Neutrophil (primary cell): Measurements from ENCODE around the gene MCOLN1.

Experiments
- H3K27ac ChIP-seq: fragments of 200-600 bp; sonication (generic); 2 replicates; pipeline ENCODE4 v1.5.1; 2016; ENCODE audit warnings: mild to moderate bottlenecking, moderate library complexity
- H3K27me3 ChIP-seq: fragments of 200-600 bp; sonication (generic); 2 replicates; pipeline ENCODE4 v1.6.0; 2016; ENCODE audit warnings: mild to moderate bottlenecking
- H3K36me3 ChIP-seq: fragments of 200-600 bp; sonication (generic); 2 replicates; pipeline ENCODE4 v1.5.1; 2017
- H3K4me1 ChIP-seq, 2 experiments: fragments of 200-600 bp in 1 of 2; sonication (generic) in 1 of 2; 1 replicate in 1 of 2; 2 replicates in 1 of 2; pipeline versions ENCODE4 v1.5.1 to v1.6.1; 2013 to 2016; ENCODE audit warnings: low read depth in 1 of 2, low read length in 1 of 2, mild to moderate bottlenecking in 1 of 2, moderate library complexity in 1 of 2; ENCODE audit not compliant: control insufficient read depth in 1 of 2, insufficient read depth in 1 of 2
- H3K4me3 ChIP-seq, 2 experiments: fragments of 200-600 bp in 1 of 2; sonication (generic) in 1 of 2; 1 replicate in 1 of 2; 2 replicates in 1 of 2; pipeline ENCODE4 v1.5.1; 2013 to 2016; ENCODE audit warnings: low read depth in 1 of 2, low read length in 1 of 2, mild to moderate bottlenecking in 1 of 2, moderate library complexity in 1 of 2
- H3K9me3 ChIP-seq: fragments of 200-600 bp; sonication (generic); 2 replicates; pipeline ENCODE4 v1.5.1; 2016
- TF ChIP-seq, protein P1 (sequence below): fragments of 200-600 bp; sonication (generic); IDR thresholded peaks from 2 replicates; pipeline ENCODE4 v1.5.1; 2016; ENCODE audit warnings: antibody characterized with exemption

MCOLN1 gene

DNA sequence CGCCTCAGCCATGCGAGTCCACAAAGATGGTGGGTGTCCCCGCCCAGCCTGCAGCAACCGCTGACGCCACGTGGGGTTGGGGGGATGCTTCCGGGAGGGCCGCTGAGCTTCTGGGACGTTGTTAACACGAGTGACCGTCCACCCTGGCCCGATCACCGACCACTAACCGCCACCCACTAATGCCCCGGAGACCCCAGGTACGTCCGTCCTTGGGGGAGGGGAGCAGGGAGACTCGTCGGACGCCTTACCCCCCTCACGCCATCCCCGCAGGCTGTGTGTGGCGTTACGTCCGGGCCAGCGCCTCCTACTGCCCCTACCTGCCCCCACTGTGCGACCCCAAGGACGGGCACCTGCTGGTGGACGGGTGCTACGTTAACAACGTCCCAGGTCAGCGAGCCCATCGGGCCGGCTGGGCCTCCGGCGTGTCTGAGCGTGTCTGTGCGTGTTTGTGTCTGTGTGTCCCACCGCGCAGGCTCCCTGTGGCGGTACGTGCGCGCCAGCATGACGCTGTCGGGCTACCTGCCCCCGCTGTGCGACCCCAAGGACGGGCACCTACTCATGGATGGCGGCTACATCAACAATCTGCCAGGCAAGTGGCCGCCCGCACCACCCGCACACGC lies 34.4 kb downstream of the MCOLN1 start:
- Histone ChIP-seq H3K4me1 (no peaks in the 10 kb centered on the region), H3K9me3 (no peaks in the 10 kb centered on the region), H3K4me3 (no peak overlapping the region), H3K36me3 (peaks cover 89% of the 10 kb centered on the region), H3K27me3 (no peaks in the 10 kb centered on the region), H3K27ac (no peak overlapping the region)
- TF ChIP-seq, protein P1, sequence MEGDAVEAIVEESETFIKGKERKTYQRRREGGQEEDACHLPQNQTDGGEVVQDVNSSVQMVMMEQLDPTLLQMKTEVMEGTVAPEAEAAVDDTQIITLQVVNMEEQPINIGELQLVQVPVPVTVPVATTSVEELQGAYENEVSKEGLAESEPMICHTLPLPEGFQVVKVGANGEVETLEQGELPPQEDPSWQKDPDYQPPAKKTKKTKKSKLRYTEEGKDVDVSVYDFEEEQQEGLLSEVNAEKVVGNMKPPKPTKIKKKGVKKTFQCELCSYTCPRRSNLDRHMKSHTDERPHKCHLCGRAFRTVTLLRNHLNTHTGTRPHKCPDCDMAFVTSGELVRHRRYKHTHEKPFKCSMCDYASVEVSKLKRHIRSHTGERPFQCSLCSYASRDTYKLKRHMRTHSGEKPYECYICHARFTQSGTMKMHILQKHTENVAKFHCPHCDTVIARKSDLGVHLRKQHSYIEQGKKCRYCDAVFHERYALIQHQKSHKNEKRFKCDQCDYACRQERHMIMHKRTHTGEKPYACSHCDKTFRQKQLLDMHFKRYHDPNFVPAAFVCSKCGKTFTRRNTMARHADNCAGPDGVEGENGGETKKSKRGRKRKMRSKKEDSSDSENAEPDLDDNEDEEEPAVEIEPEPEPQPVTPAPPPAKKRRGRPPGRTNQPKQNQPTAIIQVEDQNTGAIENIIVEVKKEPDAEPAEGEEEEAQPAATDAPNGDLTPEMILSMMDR, result no peak

DNA sequence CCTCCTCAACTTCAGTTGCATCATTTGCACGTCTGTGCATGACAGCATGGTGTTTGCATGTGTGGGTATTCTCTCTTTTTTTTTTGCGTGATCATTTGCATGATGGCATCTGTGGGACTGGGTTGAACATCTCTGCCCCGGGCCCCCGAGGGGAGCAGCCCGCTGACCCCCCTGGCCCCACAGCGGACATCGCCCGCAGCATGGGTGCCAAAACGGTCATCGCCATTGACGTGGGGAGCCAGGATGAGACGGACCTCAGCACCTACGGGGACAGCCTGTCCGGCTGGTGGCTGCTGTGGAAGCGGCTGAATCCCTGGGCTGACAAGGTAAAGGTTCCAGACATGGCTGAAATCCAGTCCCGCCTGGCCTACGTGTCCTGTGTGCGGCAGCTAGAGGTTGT lies 36.2 kb downstream of the MCOLN1 start:
- no peaks in the 10 kb centered on the region for H3K27me3 ChIP-seq

DNA sequence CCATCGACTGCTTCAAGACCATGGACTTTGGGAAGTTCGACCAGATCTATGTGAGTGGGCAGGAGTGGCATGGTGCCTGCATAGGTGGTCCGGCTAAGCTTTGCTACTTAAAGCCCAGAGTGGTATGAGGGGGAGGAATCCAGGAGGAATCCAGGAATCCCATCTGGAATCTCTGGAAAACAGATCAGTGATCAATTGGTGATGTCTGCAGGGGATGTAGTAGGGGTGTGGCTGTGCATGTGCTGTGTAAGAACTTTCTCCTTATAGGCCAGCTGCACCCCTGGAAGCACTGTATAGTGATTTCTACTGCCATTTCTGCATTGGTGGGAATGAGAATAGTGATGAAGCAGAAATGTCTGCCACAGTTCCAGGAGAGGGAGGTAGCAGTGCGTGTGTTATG lies 36.7 kb downstream of the MCOLN1 start:
- no peaks in the 10 kb centered on the region for H3K27me3 ChIP-seq
- no peaks in the 10 kb centered on the region for H3K4me1 ChIP-seq
- no peak overlapping the region for H3K4me3 ChIP-seq
- TF ChIP-seq, protein P1, result no peak
- no peaks in the 10 kb centered on the region for H3K9me3 ChIP-seq
- H3K36me3 ChIP-seq, result peaks cover 75% of the 10 kb centered on the region
- H3K27ac ChIP-seq, result no peak overlapping the region

More for the DNA sequence above, 36.2 kb downstream of the MCOLN1 start:
- TF ChIP-seq, protein P1, result no peak
- H3K9me3 ChIP-seq, result no peaks in the 10 kb centered on the region
- H3K4me3 ChIP-seq, result no peak overlapping the region
- no peak overlapping the region for H3K27ac ChIP-seq
- peaks cover 80% of the 10 kb centered on the region for H3K36me3 ChIP-seq
- no peaks in the 10 kb centered on the region for H3K4me1 ChIP-seq

DNA sequence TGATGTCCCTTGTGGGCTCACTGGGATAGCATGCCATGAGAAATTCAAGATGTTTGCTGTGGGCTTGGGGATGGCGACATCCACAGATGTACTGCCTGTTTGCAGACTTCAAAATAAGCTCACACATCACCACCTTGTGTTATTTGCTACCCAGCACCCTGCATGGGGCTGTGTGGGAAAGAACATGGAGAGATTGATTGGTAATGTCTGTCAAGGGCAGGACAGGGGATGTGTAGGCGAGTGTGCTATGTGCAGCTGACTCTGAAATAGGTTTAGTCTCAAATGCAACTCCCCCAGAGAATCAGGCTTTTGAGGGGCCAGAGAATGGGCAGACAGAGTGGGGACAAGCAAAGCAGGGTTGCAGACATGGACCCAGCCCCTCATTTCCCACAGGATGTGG lies 37.8 kb downstream of the MCOLN1 start:
- Histone ChIP-seq H3K4me1 (no peaks in the 10 kb centered on the region), H3K9me3 (no peaks in the 10 kb centered on the region), H3K27ac (no peak overlapping the region), H3K36me3 (peaks cover 64% of the 10 kb centered on the region), H3K27me3 (no peaks in the 10 kb centered on the region), H3K4me3 (no peak overlapping the region)
- TF ChIP-seq, protein P1, result no peak

DNA sequence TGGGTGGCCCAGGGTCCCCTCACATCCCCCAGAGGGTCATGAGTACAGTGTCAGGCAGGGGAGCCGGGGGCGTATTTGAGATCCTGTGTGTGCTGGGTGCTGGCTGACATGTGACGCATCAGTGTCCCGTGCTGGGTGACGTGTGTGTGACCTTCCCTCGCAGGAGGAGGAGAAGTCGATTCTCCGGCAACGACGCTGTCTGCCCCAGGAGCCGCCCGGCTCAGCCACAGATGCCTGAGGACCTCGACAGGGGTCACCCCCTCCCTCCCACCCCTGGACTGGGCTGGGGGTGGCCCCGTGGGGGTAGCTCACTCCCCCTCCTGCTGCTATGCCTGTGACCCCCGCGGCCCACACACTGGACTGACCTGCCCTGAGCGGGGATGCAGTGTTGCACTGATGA lies 38.9 kb downstream of the MCOLN1 start:
- no peaks in the 10 kb centered on the region for H3K27me3 ChIP-seq
- H3K27ac ChIP-seq, result no peak overlapping the region
- H3K36me3 ChIP-seq, result peaks cover 54% of the 10 kb centered on the region
- H3K4me1 ChIP-seq, result no peaks in the 10 kb centered on the region
- TF ChIP-seq, protein P1, result no peak
- no peaks in the 10 kb centered on the region for H3K9me3 ChIP-seq
- no peak overlapping the region for H3K4me3 ChIP-seq
